ENCODE measurements around the gene CST7.
A peak's percentile ranks its signal among the peaks of the same experiment; 100 is the strongest.

The CST7 gene

GRCh38 chr20:24986436-24987015 lies 37.5 kb downstream of the CST7 start:
- TF ChIP-seq EZH2phosphoT487 (IDR thresholded peaks at IDR 0.05; ENCODE audit: borderline replicate concordance) (no peak), CTCF (conservative IDR thresholded peaks at IDR 0.05; ENCODE audit: low read length) (no peak)
- H3K9ac ChIP-seq (ENCODE audit: low read depth, low read length, poor library complexity, severe bottlenecking): no peak overlapping the region
- H3K36me3 ChIP-seq (ENCODE audit: insufficient read depth, low read length): peaks cover 16% of the 10 kb centered on the region; the same call in 1 of the 2 replicates
- H2AFZ ChIP-seq (ENCODE audit: low read length): no peak overlapping the region
- H3K9me2 ChIP-seq (replicated peaks; ENCODE audit: low read depth, low read length): no peaks in the 10 kb centered on the region
- H3K4me2 ChIP-seq (ENCODE audit: low read depth, low read length, poor library complexity, severe bottlenecking): peak overlapping the region; percentile 87
- H3K79me2 ChIP-seq (ENCODE audit: insufficient read depth, low read length): peaks cover 88% of the 10 kb centered on the region
- H3K27me3 ChIP-seq (ENCODE audit: insufficient read depth, low read length, poor library complexity, severe bottlenecking): no peaks in the 10 kb centered on the region
- peaks cover 46% of the 10 kb centered on the region for H4K20me1 ChIP-seq (ENCODE audit: insufficient read depth, low read length, poor library complexity, severe bottlenecking)
- H3K4me1 ChIP-seq (ENCODE audit: insufficient read depth, low read length, poor library complexity, severe bottlenecking): peaks cover 77% of the 10 kb centered on the region
- no peaks in the 10 kb centered on the region for H3F3A ChIP-seq (ENCODE audit: low read depth)
- no peaks in the 10 kb centered on the region for H3K9me3 ChIP-seq (ENCODE audit: insufficient read depth, low read depth, low read length)
- H3K4me3 ChIP-seq (ENCODE audit: low read length, poor library complexity, severe bottlenecking): no peak overlapping the region

- peaks cover 11% of the 10 kb centered on the region; the same call in 1 of the 2 replicates for H3K36me3 ChIP-seq (ENCODE audit: insufficient read depth, low read length)
Observed at GRCh38 chr20:24987244-24987643, 38.2 kb downstream of the CST7 start.

GRCh38 chr20:24987873-24988835 lies 39.1 kb downstream of the CST7 start:
- peaks cover 70% of the 10 kb centered on the region for H3K4me1 ChIP-seq (ENCODE audit: insufficient read depth, low read length, poor library complexity, severe bottlenecking)
- no peaks in the 10 kb centered on the region for H3K9me3 ChIP-seq (ENCODE audit: insufficient read depth, low read depth, low read length)
- H3F3A ChIP-seq (ENCODE audit: low read depth): no peaks in the 10 kb centered on the region
- no peaks in the 10 kb centered on the region for H3K27me3 ChIP-seq (ENCODE audit: insufficient read depth, low read length, poor library complexity, severe bottlenecking)
- peak overlapping the region; percentile 87 for H3K4me2 ChIP-seq (ENCODE audit: low read depth, low read length, poor library complexity, severe bottlenecking)
- H3K9ac ChIP-seq (ENCODE audit: low read depth, low read length, poor library complexity, severe bottlenecking): peak overlapping the region; percentile 81
- TF ChIP-seq CTCF (conservative IDR thresholded peaks at IDR 0.05; ENCODE audit: low read length): no peak
- no peak for TF ChIP-seq EZH2phosphoT487 (IDR thresholded peaks at IDR 0.05; ENCODE audit: borderline replicate concordance)
- H2AFZ ChIP-seq (ENCODE audit: low read length): no peak overlapping the region
- H3K9me2 ChIP-seq (replicated peaks; ENCODE audit: low read depth, low read length): no peaks in the 10 kb centered on the region
- H3K4me3 ChIP-seq (ENCODE audit: low read length, poor library complexity, severe bottlenecking): peak overlapping the region; percentile 84
- peaks cover 6% of the 10 kb centered on the region; the same call in 1 of the 2 replicates for H3K36me3 ChIP-seq (ENCODE audit: insufficient read depth, low read length)
- peaks cover 51% of the 10 kb centered on the region for H4K20me1 ChIP-seq (ENCODE audit: insufficient read depth, low read length, poor library complexity, severe bottlenecking)
- H3K79me2 ChIP-seq (ENCODE audit: insufficient read depth, low read length): peaks cover 93% of the 10 kb centered on the region

More at GRCh38 chr20:24987244-24987643, 38.2 kb downstream of the CST7 start:
- H3K27me3 ChIP-seq (ENCODE audit: insufficient read depth, low read length, poor library complexity, severe bottlenecking): no peaks in the 10 kb centered on the region
- no peaks in the 10 kb centered on the region for H3K9me3 ChIP-seq (ENCODE audit: insufficient read depth, low read depth, low read length)
- H3K79me2 ChIP-seq (ENCODE audit: insufficient read depth, low read length): peaks cover 95% of the 10 kb centered on the region
- TF ChIP-seq CTCF (conservative IDR thresholded peaks at IDR 0.05; ENCODE audit: low read length) (no peak), EZH2phosphoT487 (IDR thresholded peaks at IDR 0.05; ENCODE audit: borderline replicate concordance) (no peak)
- no peaks in the 10 kb centered on the region for H3K9me2 ChIP-seq (replicated peaks; ENCODE audit: low read depth, low read length)
- H2AFZ ChIP-seq (ENCODE audit: low read length): no peak overlapping the region
- peaks cover 51% of the 10 kb centered on the region for H4K20me1 ChIP-seq (ENCODE audit: insufficient read depth, low read length, poor library complexity, severe bottlenecking)
- H3K4me2 ChIP-seq (ENCODE audit: low read depth, low read length, poor library complexity, severe bottlenecking): peak overlapping the region; percentile 87
- H3F3A ChIP-seq (ENCODE audit: low read depth): no peaks in the 10 kb centered on the region
- H3K4me3 ChIP-seq (ENCODE audit: low read length, poor library complexity, severe bottlenecking): peak overlapping the region; percentile 84
- H3K9ac ChIP-seq (ENCODE audit: low read depth, low read length, poor library complexity, severe bottlenecking): no peak overlapping the region
- peaks cover 75% of the 10 kb centered on the region for H3K4me1 ChIP-seq (ENCODE audit: insufficient read depth, low read length, poor library complexity, severe bottlenecking)
